Neutrophil (primary cell): ENCODE results near the gene MAP2K5.

Experiments
- H3K27ac ChIP-seq: fragments of 200-600 bp; sonication (generic); 2 replicates; pipeline ENCODE4 v1.5.1; 2016; ENCODE audit warnings: mild to moderate bottlenecking, moderate library complexity
- H3K27me3 ChIP-seq: fragments of 200-600 bp; sonication (generic); 2 replicates; pipeline ENCODE4 v1.6.0; 2016; ENCODE audit warnings: mild to moderate bottlenecking
- H3K36me3 ChIP-seq: fragments of 200-600 bp; sonication (generic); 2 replicates; pipeline ENCODE4 v1.5.1; 2017
- H3K4me1 ChIP-seq, 2 experiments: fragments of 200-600 bp in 1 of 2; sonication (generic) in 1 of 2; 1 replicate in 1 of 2; 2 replicates in 1 of 2; pipeline versions ENCODE4 v1.5.1 to v1.6.1; 2013 to 2016; ENCODE audit warnings: low read depth in 1 of 2, low read length in 1 of 2, mild to moderate bottlenecking in 1 of 2, moderate library complexity in 1 of 2; ENCODE audit not compliant: control insufficient read depth in 1 of 2, insufficient read depth in 1 of 2
- H3K4me3 ChIP-seq, 2 experiments: fragments of 200-600 bp in 1 of 2; sonication (generic) in 1 of 2; 1 replicate in 1 of 2; 2 replicates in 1 of 2; pipeline ENCODE4 v1.5.1; 2013 to 2016; ENCODE audit warnings: low read depth in 1 of 2, low read length in 1 of 2, mild to moderate bottlenecking in 1 of 2, moderate library complexity in 1 of 2
- H3K9me3 ChIP-seq: fragments of 200-600 bp; sonication (generic); 2 replicates; pipeline ENCODE4 v1.5.1; 2016
- TF ChIP-seq, protein P1 (sequence below): fragments of 200-600 bp; sonication (generic); IDR thresholded peaks from 2 replicates; pipeline ENCODE4 v1.5.1; 2016; ENCODE audit warnings: antibody characterized with exemption

MAP2K5 gene

DNA sequence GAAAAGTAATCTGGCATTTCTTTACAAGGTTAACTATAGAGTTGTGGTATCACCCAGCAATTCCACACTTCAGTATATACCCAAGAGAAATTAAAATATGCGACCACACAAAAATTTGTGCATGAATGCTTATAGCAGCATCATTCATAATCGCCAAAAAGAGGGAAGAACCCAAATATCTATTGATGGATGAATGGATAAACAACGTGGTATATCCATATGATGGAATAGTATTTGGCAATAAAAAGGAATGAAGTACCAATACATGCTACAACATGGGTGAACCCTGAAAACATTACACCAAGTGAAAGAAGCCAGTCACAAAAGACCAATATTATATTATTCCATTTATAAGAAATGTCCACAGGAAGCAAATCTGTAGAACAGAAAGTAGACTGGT, 274.2 kb downstream of the MAP2K5 start:
- Histone ChIP-seq H3K36me3 (no peaks in the 10 kb centered on the region), H3K9me3 (no peaks in the 10 kb centered on the region), H3K27ac (no peak overlapping the region), H3K27me3 (peaks cover 96% of the 10 kb centered on the region), H3K4me1 (no peaks in the 10 kb centered on the region), H3K4me3 (no peak overlapping the region)
- TF ChIP-seq, protein P1, sequence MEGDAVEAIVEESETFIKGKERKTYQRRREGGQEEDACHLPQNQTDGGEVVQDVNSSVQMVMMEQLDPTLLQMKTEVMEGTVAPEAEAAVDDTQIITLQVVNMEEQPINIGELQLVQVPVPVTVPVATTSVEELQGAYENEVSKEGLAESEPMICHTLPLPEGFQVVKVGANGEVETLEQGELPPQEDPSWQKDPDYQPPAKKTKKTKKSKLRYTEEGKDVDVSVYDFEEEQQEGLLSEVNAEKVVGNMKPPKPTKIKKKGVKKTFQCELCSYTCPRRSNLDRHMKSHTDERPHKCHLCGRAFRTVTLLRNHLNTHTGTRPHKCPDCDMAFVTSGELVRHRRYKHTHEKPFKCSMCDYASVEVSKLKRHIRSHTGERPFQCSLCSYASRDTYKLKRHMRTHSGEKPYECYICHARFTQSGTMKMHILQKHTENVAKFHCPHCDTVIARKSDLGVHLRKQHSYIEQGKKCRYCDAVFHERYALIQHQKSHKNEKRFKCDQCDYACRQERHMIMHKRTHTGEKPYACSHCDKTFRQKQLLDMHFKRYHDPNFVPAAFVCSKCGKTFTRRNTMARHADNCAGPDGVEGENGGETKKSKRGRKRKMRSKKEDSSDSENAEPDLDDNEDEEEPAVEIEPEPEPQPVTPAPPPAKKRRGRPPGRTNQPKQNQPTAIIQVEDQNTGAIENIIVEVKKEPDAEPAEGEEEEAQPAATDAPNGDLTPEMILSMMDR, result no peak

DNA sequence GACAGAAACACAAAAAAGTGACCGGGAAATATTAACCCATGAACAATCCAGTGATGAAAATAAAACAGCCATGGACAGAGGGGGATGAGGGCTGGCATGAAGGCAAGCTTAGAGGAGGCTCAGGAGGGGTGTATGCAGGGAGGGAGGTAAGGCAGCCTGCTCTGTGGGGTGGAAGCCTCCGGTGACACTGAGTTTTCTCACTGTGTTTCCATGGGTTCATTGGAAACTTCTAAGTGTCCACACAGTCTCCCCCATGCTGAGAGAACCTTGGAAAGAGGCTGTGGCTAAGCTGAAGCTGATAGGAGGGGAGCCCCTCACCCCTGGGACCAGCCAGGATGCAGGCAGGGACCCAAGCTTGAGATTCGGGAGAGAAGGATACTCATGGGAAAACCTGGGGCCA, 276.0 kb downstream of the MAP2K5 start:
- Histone ChIP-seq H3K4me1 (peaks cover 0 to 3% of the 10 kb centered on the region in 2 experiments), H3K27me3 (peaks cover 96% of the 10 kb centered on the region), H3K36me3 (no peaks in the 10 kb centered on the region), H3K27ac (no peak overlapping the region), H3K4me3 (no peak overlapping the region), H3K9me3 (no peaks in the 10 kb centered on the region)
- TF ChIP-seq, protein P1, result no peak

DNA sequence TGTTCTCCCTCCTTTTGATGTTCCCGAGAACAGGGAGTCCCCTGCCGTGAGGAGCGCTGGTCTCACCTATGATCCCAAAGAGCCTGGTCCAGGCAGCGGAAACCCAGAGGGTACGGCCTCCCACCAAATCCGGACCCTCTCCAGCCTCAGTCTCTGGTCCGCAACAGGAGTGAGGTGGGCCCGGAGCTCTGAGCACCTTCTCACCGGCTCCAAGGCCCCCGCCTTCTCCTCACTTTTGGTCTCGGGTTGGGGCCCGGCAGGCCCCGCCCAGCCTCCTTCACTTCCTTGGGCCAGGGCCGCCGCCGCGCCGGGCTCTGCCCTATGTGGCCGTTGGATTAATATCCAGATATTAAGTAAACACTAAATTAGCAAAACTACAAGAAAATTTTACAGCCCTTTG, 277.1 kb downstream of the MAP2K5 start:
- no peaks in the 10 kb centered on the region for H3K9me3 ChIP-seq
- peaks cover 3 to 4% of the 10 kb centered on the region in 2 experiments for H3K4me1 ChIP-seq
- H3K27me3 ChIP-seq, result peaks cover 100% of the 10 kb centered on the region

DNA sequence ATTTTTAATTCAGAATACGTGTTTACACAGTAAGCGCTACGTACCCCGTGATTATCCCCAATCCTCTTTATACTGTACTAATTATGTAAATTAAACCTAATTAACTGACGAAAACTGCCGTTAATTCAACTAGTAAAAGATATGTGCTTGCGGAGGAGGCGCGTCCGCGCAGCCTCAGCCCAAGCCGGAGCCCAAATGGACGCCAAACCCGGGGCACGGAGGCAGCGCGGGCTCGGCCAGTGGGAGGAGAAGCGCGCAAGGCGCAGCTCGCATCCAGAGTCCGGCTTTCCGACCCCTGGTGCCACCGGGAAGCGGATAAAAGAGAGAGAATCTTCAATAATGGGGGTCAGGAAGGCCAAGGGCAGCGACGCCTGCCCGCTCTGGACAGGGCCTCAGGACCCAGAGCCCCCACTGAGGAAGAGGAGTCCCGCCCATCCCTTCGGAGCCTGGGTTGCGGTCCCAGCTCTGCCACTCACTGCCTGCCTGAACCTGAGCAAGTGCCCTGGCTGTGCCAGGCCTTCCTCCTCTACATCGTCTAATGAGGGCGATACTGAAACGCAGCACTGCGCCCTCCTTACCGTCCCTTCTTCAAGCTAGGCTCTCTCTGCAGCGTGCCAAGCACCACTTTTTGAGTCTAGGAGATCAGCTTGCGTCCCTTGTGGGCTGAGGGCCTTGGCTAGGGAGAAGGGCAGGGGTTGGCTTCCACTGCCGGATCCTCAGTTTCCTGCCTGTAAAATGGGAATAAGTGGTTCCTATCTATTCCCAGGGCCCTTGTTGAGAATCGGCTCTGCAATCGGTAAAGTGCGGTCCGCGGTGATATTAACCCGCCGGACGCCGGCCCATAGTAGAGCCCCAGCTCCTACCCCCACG, 277.9 kb downstream of the MAP2K5 start:
- Histone ChIP-seq H3K36me3 (no peaks in the 10 kb centered on the region), H3K4me1 (peaks cover 3 to 6% of the 10 kb centered on the region in 2 experiments), H3K27ac (no peak overlapping the region), H3K4me3 (no peak overlapping the region), H3K9me3 (no peaks in the 10 kb centered on the region), H3K27me3 (peaks cover 100% of the 10 kb centered on the region)
- TF ChIP-seq, protein P1, result no peak

More for the DNA sequence above, 277.1 kb downstream of the MAP2K5 start:
- Histone ChIP-seq H3K36me3 (no peaks in the 10 kb centered on the region), H3K4me3 (no peak overlapping the region), H3K27ac (no peak overlapping the region)
- TF ChIP-seq, protein P1, result no peak

DNA sequence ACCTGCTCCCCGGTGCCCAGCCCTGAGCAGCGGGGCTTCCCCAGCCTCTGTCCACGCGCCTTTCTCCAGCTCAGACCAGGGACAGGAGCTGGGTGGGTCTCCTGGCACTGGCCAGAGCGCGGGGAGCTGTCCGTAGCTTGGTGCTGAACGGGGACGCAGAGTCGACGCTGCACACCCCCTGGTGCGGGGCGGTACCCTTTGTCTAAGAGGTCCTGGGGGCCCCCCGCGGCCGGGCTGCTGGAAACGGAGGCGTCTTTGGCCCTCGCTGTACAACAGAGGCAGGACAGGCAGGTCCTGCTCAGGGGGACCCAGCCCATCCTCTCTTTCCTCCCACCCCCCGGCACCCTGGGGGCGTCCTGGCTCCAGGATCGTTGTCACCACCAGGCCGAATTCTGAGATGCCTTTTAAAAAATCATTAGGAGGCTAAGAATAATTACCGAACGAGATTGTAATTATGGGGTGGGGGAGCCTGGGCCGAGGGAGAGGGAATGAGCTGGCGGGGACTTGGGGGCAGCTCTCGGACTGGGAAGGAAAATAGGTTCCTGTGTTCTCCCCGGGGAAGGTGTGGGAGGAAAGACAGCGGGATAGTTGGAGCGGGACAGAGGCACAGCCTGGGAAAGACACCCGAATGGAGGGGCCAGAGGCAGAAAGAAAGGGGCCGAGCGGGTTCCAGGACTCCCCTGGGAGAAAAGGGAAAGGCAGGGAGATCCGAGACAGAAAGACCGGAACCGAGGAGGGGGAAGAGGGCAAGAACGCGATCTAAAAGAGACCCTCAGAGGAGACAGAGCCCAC, 278.7 kb downstream of the MAP2K5 start:
- H3K9me3 ChIP-seq, result no peaks in the 10 kb centered on the region
- peaks cover 12 to 15% of the 10 kb centered on the region in 2 experiments for H3K4me1 ChIP-seq
- no peak overlapping the region for H3K27ac ChIP-seq
- TF ChIP-seq, protein P1, result no peak
- no peak overlapping the region for H3K4me3 ChIP-seq
- peaks cover 100% of the 10 kb centered on the region for H3K27me3 ChIP-seq
- no peaks in the 10 kb centered on the region for H3K36me3 ChIP-seq
